Activated naive CD8-positive, alpha-beta T cell (primary cell): Measurements from ENCODE around the gene KLHDC7A.

ENCODE experiments used
- H3K27ac Mint-ChIP-seq: one replicate; pipeline ENCODE4 v1.8.0; 2021; ENCODE audit warnings: mixed read lengths
- H3K27me3 Mint-ChIP-seq: one replicate; pipeline ENCODE4 v1.8.0; 2021; ENCODE audit warnings: mixed read lengths
- H3K36me3 Mint-ChIP-seq: one replicate; pipeline ENCODE4 v1.8.0; 2021; ENCODE audit warnings: mixed read lengths
- H3K4me1 Mint-ChIP-seq: one replicate; pipeline ENCODE4 v1.8.0; 2021; ENCODE audit warnings: low read depth, mixed read lengths
- H3K4me3 Mint-ChIP-seq: one replicate; pipeline ENCODE4 v1.8.0; 2021; ENCODE audit warnings: mild to moderate bottlenecking, mixed read lengths
- H3K9me3 Mint-ChIP-seq: one replicate; pipeline ENCODE4 v1.8.0; 2021; ENCODE audit warnings: low read depth, mixed read lengths

The KLHDC7A gene

GRCh38 chr1:18484276-18484675 lies 3.5 kb downstream of the KLHDC7A start:
- H3K27ac Mint-ChIP-seq = no peak overlapping the region
- no peaks in the 10 kb centered on the region for H3K4me1 Mint-ChIP-seq
- H3K27me3 Mint-ChIP-seq = peaks cover 10% of the 10 kb centered on the region
- no peaks in the 10 kb centered on the region for H3K36me3 Mint-ChIP-seq
- no peak overlapping the region for H3K4me3 Mint-ChIP-seq
- H3K9me3 Mint-ChIP-seq = no peaks in the 10 kb centered on the region

DNA sequence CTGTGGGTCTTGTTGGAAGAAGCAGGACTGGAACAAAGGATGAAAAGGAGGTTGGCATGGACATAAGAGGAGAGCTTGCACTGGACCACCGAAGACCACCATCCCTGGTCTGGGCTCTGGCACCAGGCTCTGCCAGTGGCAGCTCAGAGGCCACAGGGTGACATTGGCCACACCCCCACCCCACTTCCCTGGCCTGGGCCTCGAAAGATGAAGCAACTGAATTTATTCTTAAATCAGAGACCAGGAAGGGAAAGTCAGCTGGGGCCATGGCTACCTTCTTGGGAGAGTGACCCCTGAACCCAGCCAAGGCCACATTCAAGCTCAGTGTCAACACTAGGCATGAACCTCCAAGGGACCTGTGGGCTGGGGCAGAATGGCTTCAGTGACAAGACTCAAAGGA lies 4.0 kb downstream of the KLHDC7A start:
- Mint-ChIP-seq H3K4me1 (no peaks in the 10 kb centered on the region), H3K36me3 (no peaks in the 10 kb centered on the region), H3K27ac (no peak overlapping the region), H3K9me3 (no peaks in the 10 kb centered on the region), H3K27me3 (peaks cover 10% of the 10 kb centered on the region), H3K4me3 (no peak overlapping the region)

GRCh38 chr1:18485227-18485626 lies 4.5 kb downstream of the KLHDC7A start:
- Mint-ChIP-seq H3K4me3 (no peak overlapping the region), H3K27ac (no peak overlapping the region), H3K36me3 (no peaks in the 10 kb centered on the region), H3K27me3 (peaks cover 10% of the 10 kb centered on the region), H3K4me1 (no peaks in the 10 kb centered on the region), H3K9me3 (no peaks in the 10 kb centered on the region)

DNA sequence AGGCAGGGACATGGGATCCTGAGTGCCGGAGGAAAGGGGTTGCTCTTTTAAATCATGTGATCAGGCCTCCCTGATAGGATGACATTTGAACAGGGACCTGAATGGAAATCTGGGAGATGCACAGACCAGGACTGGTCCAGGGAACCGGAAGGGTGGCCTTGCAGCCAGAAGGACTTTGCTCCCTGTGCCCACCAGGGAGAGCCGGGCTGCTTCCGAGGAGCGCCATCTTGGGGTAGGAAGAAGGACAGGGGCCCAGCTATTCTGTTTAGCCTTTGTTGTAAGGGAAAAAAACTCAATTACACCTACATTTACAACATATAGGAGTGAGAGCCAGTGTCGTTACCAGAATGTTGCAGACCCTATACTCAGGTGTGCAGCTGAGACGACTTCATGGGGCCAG lies 5.5 kb downstream of the KLHDC7A start:
- Mint-ChIP-seq H3K36me3 (no peaks in the 10 kb centered on the region), H3K27me3 (peaks cover 10% of the 10 kb centered on the region), H3K9me3 (no peaks in the 10 kb centered on the region), H3K27ac (no peak overlapping the region), H3K4me1 (no peaks in the 10 kb centered on the region), H3K4me3 (no peak overlapping the region)

GRCh38 chr1:18489417-18490143 lies 8.8 kb downstream of the KLHDC7A start:
- H3K4me3 Mint-ChIP-seq = no peak overlapping the region
- no peak overlapping the region for H3K27ac Mint-ChIP-seq
- H3K9me3 Mint-ChIP-seq = no peaks in the 10 kb centered on the region
- no peaks in the 10 kb centered on the region for H3K4me1 Mint-ChIP-seq
- no peaks in the 10 kb centered on the region for H3K36me3 Mint-ChIP-seq
- peaks cover 13% of the 10 kb centered on the region for H3K27me3 Mint-ChIP-seq

DNA sequence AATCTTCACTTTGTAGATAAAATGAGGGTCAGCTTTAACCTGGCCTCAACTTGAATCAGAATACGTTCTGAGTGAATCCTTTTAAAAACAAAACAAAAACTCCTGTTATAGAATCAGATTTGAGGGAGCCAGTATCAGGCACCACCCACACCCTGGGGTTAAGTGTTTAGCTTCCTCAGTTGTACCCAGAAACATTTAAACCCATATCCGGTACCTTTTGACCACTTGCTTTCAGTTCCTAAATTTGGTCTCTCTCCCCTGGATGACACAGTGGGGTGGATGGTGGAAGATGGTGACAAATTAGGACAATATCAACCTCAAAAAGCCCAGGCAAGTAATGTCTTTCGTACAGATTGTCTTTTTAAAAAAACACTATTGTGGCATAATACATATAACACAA lies 10.4 kb downstream of the KLHDC7A start:
- no peak overlapping the region for H3K27ac Mint-ChIP-seq

DNA sequence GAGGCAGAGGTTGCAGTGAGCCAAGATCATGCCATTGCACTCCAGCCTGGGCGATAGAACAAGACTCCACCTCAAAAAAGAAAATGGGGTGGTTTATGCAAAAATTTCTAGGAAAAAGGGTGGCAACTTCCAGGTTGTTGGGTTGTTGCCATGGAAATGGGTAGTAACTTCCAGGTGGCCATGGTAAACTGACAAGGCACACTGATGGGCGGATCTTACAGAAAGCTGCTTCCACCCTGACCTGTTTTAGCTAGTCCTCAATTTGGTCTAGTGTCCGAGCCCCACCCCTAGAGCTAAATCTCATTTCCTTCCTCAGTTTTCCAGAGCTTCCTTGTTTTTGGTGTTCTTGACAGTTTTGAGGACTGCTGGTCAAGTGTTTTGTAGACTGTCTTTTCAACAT lies 13.6 kb downstream of the KLHDC7A start:
- H3K9me3 Mint-ChIP-seq = no peaks in the 10 kb centered on the region

More for the DNA sequence above, 10.4 kb downstream of the KLHDC7A start:
- Mint-ChIP-seq H3K4me3 (no peak overlapping the region), H3K9me3 (no peaks in the 10 kb centered on the region), H3K36me3 (no peaks in the 10 kb centered on the region), H3K4me1 (no peaks in the 10 kb centered on the region), H3K27me3 (peaks cover 17% of the 10 kb centered on the region)

GRCh38 chr1:18495635-18496034 lies 14.9 kb downstream of the KLHDC7A start:
- H3K27ac Mint-ChIP-seq = no peak overlapping the region
- H3K9me3 Mint-ChIP-seq = no peaks in the 10 kb centered on the region
- peaks cover 27% of the 10 kb centered on the region for H3K27me3 Mint-ChIP-seq
- H3K36me3 Mint-ChIP-seq = no peaks in the 10 kb centered on the region
- no peaks in the 10 kb centered on the region for H3K4me1 Mint-ChIP-seq
- no peak overlapping the region for H3K4me3 Mint-ChIP-seq

More for the DNA sequence above, 13.6 kb downstream of the KLHDC7A start:
- Mint-ChIP-seq H3K36me3 (no peaks in the 10 kb centered on the region), H3K4me1 (no peaks in the 10 kb centered on the region), H3K27me3 (peaks cover 19% of the 10 kb centered on the region), H3K4me3 (no peak overlapping the region), H3K27ac (no peak overlapping the region)

GRCh38 chr1:18496056-18496455 lies 15.3 kb downstream of the KLHDC7A start:
- no peak overlapping the region for H3K27ac Mint-ChIP-seq
- no peaks in the 10 kb centered on the region for H3K9me3 Mint-ChIP-seq
- H3K36me3 Mint-ChIP-seq = no peaks in the 10 kb centered on the region
- H3K4me3 Mint-ChIP-seq = no peak overlapping the region
- peaks cover 29% of the 10 kb centered on the region for H3K27me3 Mint-ChIP-seq
- H3K4me1 Mint-ChIP-seq = no peaks in the 10 kb centered on the region

GRCh38 chr1:18496497-18497235 lies 15.9 kb downstream of the KLHDC7A start:
- Mint-ChIP-seq H3K27ac (no peak overlapping the region), H3K4me3 (no peak overlapping the region), H3K9me3 (no peaks in the 10 kb centered on the region), H3K27me3 (peaks cover 31% of the 10 kb centered on the region), H3K4me1 (no peaks in the 10 kb centered on the region), H3K36me3 (no peaks in the 10 kb centered on the region)

DNA sequence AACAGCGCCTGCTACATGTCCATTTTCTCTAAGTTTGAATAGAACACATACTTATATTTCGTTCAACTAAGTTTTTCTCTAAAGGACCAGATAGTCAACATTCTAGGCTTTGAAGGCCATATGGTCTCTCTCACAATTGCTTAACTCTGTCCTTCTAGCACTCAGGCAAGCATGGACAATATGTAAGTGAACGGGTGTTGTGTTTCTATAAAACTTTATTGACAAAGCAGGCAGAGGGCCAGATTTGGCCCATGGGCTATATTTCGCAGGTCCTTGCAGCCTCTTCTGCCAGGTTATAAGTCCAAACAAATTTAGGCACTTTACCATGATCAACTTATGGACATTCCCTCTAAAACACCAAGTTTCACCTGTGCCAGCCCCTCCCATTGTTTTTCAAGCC lies 21.1 kb downstream of the KLHDC7A start:
- H3K36me3 Mint-ChIP-seq = no peaks in the 10 kb centered on the region
- H3K9me3 Mint-ChIP-seq = peaks cover 4% of the 10 kb centered on the region
- no peak overlapping the region for H3K27ac Mint-ChIP-seq
- no peak overlapping the region for H3K4me3 Mint-ChIP-seq
- H3K4me1 Mint-ChIP-seq = no peaks in the 10 kb centered on the region
- H3K27me3 Mint-ChIP-seq = peaks cover 23% of the 10 kb centered on the region

- Mint-ChIP-seq H3K9me3 (peaks cover 7% of the 10 kb centered on the region), H3K4me3 (no peak overlapping the region), H3K36me3 (no peaks in the 10 kb centered on the region), H3K27ac (no peak overlapping the region), H3K4me1 (no peaks in the 10 kb centered on the region), H3K27me3 (peaks cover 18% of the 10 kb centered on the region)
These were observed 23.9 kb downstream of the KLHDC7A start for GRCh38 chr1:18504609-18505008.

DNA sequence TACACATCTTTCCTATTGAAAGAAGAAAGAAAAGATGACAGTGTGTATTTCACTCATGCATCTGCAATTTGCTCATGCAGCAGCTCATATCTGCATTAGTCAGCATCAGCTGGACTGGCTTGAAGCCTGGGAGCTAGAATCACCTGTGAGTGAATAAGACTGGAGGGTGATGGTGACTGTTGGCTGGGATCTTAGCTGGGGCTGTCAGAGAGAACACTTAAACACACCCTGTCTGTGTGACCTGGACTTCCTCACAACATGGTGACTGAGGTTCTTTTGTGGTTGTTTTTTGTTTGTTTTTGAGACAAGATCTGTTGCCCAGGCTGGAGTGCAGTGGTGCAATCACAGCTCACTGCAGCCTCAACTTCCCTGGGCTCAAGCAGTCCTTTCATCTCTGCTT lies 24.9 kb downstream of the KLHDC7A start:
- Mint-ChIP-seq H3K9me3 (peaks cover 7% of the 10 kb centered on the region), H3K27ac (no peak overlapping the region), H3K4me3 (no peak overlapping the region), H3K4me1 (no peaks in the 10 kb centered on the region), H3K27me3 (peaks cover 15% of the 10 kb centered on the region), H3K36me3 (no peaks in the 10 kb centered on the region)

- Mint-ChIP-seq H3K9me3 (peaks cover 4% of the 10 kb centered on the region), H3K4me1 (no peaks in the 10 kb centered on the region), H3K27ac (no peak overlapping the region), H3K4me3 (no peak overlapping the region), H3K27me3 (peaks cover 16% of the 10 kb centered on the region), H3K36me3 (no peaks in the 10 kb centered on the region)
These were observed 27.4 kb downstream of the KLHDC7A start for GRCh38 chr1:18508084-18508483.

DNA sequence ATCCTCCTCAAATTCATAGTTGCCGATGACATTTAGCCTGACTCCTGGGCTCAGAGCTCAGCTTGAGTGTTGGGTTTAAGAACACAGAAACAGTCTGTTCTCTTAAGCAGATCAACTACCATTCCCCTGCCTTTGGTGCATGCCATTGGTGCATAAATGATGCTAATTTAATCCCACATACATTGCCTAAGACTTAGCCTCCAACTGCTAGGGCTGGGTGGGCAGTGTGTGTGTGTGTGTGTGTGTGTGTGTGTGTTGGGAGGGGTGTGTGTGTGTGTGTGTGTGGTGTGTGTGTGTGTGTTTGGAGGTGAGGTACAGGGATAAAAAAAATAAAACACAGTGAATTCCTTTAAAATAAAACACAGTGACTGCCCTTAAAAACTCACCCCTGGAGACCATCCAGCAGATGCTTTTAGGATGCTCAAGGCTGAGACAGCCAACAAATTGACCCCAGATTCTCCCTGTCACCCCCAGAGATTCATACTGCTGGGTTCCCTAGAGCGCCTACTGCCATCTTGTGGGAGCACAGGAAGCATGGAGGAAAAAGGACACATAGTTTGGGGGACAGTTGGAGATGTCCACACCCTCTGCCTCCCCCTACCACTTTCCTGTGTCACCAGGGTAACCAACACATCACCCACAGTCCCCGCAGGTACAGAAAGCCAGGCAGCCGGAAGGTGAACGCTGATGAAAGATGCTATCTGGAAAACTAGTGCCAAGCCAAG lies 30.6 kb downstream of the KLHDC7A start:
- Mint-ChIP-seq H3K9me3 (peaks cover 7% of the 10 kb centered on the region), H3K4me1 (no peaks in the 10 kb centered on the region), H3K36me3 (peaks cover 4% of the 10 kb centered on the region), H3K4me3 (no peak overlapping the region), H3K27me3 (peaks cover 15% of the 10 kb centered on the region), H3K27ac (no peak overlapping the region)
